Mesodermal cell (in vitro differentiated cells): ENCODE measurements around the gene ZNF280B.
"Not testable (repeated sequence)": the region's sequence is repeated elsewhere in the genome, so short reads cannot be mapped to it uniquely, and the experiment has no call there.

Experiments used
- H3K27ac ChIP-seq: 2 replicates; pipeline ENCODE4 v1.7.0; 2013; ENCODE audit warnings: mild to moderate bottlenecking, low read depth, low read length, moderate library complexity; ENCODE audit not compliant: severe bottlenecking
- H3K36me3 ChIP-seq: 2 replicates; pipeline ENCODE4 v1.7.1; 2013; ENCODE audit warnings: mild to moderate bottlenecking, low read length, moderate library complexity; ENCODE audit not compliant: control insufficient read depth, insufficient read depth
- H3K4me1 ChIP-seq: one replicate; pipeline ENCODE4 v1.7.1; 2013; ENCODE audit warnings: mild to moderate bottlenecking, low read length; ENCODE audit not compliant: insufficient read depth, control insufficient read depth, poor library complexity, severe bottlenecking
- H3K4me3 ChIP-seq: 2 replicates; pipeline ENCODE4 v1.7.0; 2013; ENCODE audit warnings: low read length, control low read depth, mild to moderate bottlenecking; ENCODE audit not compliant: insufficient read depth, poor library complexity, severe bottlenecking; ENCODE audit errors: extremely low read depth
- H3K9me3 ChIP-seq: 2 replicates; pipeline ENCODE4 v1.7.1; 2013; ENCODE audit warnings: mild to moderate bottlenecking, low read length, moderate library complexity; ENCODE audit not compliant: control insufficient read depth
- WGBS, 2 experiments: methylation state at CpG; one replicate each; pipeline ENCODE4 v1.1.5; 2013; ENCODE audit warnings: missing lambda C conversion rate in 2 of 2; ENCODE audit not compliant: insufficient coverage in 2 of 2; 5-methylcytosine and 5-hydroxymethylcytosine counted together

ZNF280B gene

DNA sequence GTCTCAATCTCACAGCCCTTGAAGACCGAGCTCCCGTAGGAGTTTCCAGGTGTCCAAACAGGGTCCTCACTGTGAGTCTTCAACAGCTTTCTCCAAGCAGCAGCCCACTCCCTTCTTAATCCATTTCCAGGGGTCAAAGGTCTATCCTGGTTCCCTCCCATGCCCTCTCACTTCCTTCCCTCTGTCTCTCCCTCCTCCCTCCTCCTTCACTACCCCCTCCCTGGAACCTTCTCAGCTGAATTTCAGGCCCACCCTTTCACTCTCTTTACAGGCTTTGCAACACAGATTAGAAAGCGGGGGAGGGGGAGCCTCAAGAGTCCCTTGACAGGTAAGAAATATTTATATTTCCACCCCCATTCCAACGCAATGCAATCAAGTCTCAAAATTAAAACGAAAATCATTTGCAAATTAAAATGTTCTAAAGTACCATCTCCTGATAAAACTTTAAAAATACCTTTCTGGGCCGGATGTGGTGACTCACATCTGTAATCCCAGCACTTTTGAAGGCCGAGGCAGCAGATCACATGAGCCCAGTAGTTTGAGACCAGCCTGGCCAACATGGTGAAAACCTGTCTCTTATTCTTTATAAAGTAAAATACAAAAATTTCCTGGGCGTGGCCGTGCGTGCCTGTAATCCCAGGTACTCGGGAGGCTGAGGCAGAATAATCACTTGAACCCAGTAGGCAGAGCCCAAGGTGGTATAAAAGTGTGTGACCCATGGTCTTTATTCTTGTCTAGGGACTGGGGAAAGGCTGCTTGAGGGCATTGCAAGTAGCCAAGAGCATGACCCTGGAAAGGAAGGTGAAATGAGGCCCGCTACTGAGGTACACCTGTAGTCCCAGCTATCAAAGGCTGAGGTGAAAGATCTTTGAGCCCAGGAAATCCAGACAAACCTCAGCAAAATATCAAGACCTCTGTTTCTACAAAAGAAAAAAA is 12.4 kb upstream of the ZNF280B start:
- Histone ChIP-seq H3K4me1 (peaks cover 9% of the 10 kb centered on the region), H3K9me3 (no peaks in the 10 kb centered on the region), H3K36me3 (no peaks in the 10 kb centered on the region), H3K27ac (no peak overlapping the region), H3K4me3 (no peak overlapping the region)
- 79 to 81% methylated on average over 11 of the region's 12 CpGs for WGBS, 2 experiments

DNA sequence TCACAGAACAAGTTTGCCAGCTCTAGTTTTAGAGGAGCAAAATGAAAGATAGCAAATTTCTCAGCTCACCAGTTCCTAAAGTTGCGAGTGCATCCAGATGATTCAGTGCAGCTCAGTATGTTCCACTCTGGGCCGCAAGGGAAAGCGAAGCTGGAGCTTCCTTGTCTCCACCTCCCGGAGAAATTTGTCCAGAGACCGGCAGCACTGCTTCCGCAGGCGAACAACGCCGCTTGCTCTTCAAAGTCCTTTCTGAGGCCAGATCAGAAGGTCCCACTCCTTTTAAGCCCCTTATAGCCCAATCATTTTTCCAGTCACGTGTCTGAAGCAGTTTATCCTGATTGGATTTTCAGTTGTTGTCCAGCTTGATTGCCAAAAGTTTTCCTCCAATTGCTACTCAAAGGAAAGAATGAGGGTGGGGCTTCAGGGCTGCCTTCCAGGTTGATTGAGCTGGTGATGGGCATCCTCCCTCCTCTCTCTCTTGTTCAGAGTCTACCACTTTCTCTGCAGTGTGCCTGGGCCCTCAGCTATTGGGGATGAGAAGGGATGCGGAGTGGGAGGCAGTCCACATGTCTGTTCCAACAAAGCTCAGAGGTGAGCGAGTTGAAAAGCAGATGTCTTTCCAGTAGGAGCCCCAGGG is 11.6 kb upstream of the ZNF280B start, which contains the start of gene ZNF280A:
Gene ZNF280A (minus strand): TSS at position 251 of the 637 bp plus-strand sequence. CDS start 4,640 bp downstream, outside the sequence.
- 77 to 87% methylated on average over 11 of the region's 12 CpGs for WGBS, 2 experiments
- H3K4me1 ChIP-seq = peaks cover 9% of the 10 kb centered on the region
- no peaks in the 10 kb centered on the region for H3K36me3 ChIP-seq
- no peaks in the 10 kb centered on the region for H3K9me3 ChIP-seq
- H3K4me3 ChIP-seq = no peak within 1 kb of the TSS
- H3K27ac ChIP-seq = no peak within 1 kb of the TSS

GRCh38 chr22:22519591-22519990 is 11.0 kb upstream of the ZNF280B start:
- WGBS, 2 experiments = 92 to 94% methylated on average over 3 to 4 of the region's 5 CpGs
- Histone ChIP-seq H3K9me3 (no peaks in the 10 kb centered on the region), H3K4me3 (no peak overlapping the region), H3K27ac (no peak overlapping the region), H3K4me1 (peaks cover 9% of the 10 kb centered on the region), H3K36me3 (no peaks in the 10 kb centered on the region)

DNA sequence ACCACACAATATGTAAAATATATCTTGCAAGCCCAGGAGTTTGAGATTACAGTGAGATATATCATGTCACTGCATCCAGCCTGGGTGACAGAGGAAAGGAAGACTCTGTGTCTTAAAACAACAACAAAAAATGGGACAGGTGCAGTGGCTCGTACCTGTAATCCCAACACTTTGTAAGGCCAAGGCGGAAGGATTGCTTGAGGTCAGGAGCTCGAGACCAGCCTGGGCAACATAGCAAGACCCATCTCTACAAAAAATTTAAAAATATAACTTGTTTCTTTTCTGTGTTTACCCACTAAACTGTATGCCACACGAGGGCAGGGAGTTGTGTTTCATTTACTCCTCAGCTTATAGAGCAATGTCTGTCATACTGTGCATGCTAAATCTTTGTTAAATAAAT is 8.4 kb upstream of the ZNF280B start:
- Histone ChIP-seq H3K36me3 (no peaks in the 10 kb centered on the region), H3K9me3 (no peaks in the 10 kb centered on the region), H3K4me1 (peaks cover 9% of the 10 kb centered on the region), H3K27ac (no peak overlapping the region), H3K4me3 (no peak overlapping the region)
- 80 to 93% methylated on average over 1 to 2 of the region's 4 CpGs for WGBS, 2 experiments

DNA sequence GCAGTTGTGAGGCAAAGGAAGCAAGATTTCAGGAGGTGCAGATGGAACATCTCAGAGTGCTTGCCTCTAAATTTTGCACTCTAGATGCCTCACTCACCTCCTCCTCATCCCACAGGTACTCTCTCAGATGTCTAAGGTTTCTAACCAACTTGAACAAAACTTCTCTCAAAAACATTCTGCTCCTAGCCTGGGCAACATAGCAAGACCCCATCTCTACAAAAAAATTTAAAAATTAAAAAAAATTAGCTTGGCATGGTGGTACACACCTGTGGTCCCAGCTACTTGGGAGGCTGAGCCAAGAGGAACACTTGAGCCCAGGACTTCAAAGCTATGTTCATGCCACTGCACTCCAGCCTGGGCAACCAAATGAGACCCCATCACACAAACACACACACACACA is 7.3 kb upstream of the ZNF280B start:
- Histone ChIP-seq H3K27ac (no peak overlapping the region), H3K9me3 (no peaks in the 10 kb centered on the region), H3K36me3 (no peaks in the 10 kb centered on the region), H3K4me3 (no peak overlapping the region), H3K4me1 (peaks cover 9% of the 10 kb centered on the region)

GRCh38 chr22:22514431-22514830 is 5.9 kb upstream of the ZNF280B start:
- not testable (repeated sequence) for H3K4me3 ChIP-seq, H3K4me1 ChIP-seq, H3K36me3 ChIP-seq, H3K9me3 ChIP-seq, H3K27ac ChIP-seq
- 72 to 81% methylated on average over 3 to 5 of the region's 8 CpGs for WGBS, 2 experiments

- Histone ChIP-seq H3K4me1 (no peaks in the 10 kb centered on the region), H3K9me3 (peaks cover 9% of the 10 kb centered on the region), H3K27ac (no peak overlapping the region), H3K36me3 (no peaks in the 10 kb centered on the region), H3K4me3 (no peak overlapping the region)
- WGBS, 2 experiments = 96 to 100% methylated on average over 2 of the region's 2 CpGs
Measured at GRCh38 chr22:22513619-22514018, 5.1 kb upstream of the ZNF280B start.

GRCh38 chr22:22512951-22513350 is 4.4 kb upstream of the ZNF280B start:
- 64 to 68% methylated on average over 2 to 3 of the region's 5 CpGs for WGBS, 2 experiments
- Histone ChIP-seq H3K9me3 (peaks cover 9% of the 10 kb centered on the region), H3K4me1 (no peaks in the 10 kb centered on the region), H3K4me3 (no peak overlapping the region), H3K36me3 (no peaks in the 10 kb centered on the region), H3K27ac (no peak overlapping the region)

DNA sequence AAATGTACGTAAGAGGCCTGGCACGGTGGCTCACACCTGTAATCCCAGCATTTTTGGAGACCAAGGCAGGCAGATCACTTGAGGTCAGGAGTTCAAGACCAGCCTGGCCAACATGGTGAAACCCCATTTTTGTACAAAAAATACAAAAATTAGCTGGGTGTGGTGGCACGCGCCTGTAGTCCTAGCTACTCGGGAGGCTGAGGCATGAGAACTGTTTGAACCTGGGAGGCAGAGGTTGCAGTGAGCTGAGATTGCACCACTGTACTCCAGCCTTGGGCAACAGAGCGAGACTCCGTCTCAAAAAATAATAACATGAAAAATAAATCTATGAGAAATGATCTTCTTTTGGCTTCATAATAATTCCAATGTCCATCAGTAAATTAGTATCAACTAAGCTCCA is 2.3 kb upstream of the ZNF280B start:
- not testable (repeated sequence) for H3K27ac ChIP-seq, H3K4me3 ChIP-seq, H3K9me3 ChIP-seq, H3K4me1 ChIP-seq
- 88 to 96% methylated on average over 3 to 5 of the region's 7 CpGs for WGBS, 2 experiments
- peaks cover 13% of the 10 kb centered on the region for H3K36me3 ChIP-seq

DNA sequence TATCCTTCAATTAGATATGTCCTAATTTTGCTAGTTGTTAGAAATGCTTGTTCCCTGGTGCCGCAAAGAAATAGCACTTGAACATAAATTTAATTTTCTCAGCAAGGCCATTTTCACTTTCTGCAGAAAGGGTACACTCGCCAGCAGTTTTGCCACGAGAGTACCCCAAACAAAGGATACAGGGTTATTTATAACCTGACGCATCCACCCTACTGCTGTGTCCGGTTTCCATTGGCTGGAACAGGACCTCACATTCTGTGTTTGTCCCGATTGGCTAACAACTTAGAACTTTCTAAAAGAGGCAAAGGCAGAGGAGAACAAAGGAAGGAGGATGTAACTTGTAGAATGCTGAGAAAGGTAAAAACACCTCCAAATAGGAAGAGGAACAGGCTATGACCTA is 1.4 kb upstream of the ZNF280B start:
- WGBS, 2 experiments = 92 to 97% methylated on average over 5 of the region's 6 CpGs
- H3K36me3 ChIP-seq = peaks cover 16% of the 10 kb centered on the region

DNA sequence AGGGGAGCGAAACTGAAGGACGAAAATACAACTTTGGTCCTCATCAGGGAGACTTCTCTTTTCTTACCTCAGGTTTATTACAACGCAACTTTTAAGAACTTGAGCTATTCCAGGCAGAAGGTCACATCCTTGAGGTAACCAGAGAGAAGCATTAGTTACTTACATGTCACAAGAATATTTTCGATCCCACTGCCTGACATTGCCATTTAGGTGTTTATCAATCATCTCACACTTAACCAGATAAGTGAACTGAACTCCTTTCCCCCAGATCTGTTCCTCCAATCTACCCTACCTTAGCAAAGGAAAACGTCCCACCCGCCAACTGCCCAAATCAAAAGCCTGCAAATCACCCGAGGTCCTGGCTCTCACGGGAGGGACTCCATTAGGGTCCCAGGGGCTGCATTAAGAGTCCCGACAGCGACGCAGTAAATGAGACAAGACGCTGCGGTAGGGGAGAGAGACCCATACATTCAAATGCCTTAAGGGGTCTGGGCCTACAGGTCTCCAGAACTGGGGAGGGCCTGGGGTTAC is 734 bp downstream of the ZNF280B start:
- 22 to 27% methylated on average over 9 to 12 of the region's 13 CpGs for WGBS, 2 experiments
- H3K9me3 ChIP-seq = peaks cover 9% of the 10 kb centered on the region
- peak overlapping the region; percentile 83 for H3K4me3 ChIP-seq
- peaks cover 4% of the 10 kb centered on the region for H3K4me1 ChIP-seq
- peaks cover 37% of the 10 kb centered on the region for H3K36me3 ChIP-seq
- no peak overlapping the region for H3K27ac ChIP-seq

More for the DNA sequence above, 1.4 kb upstream of the ZNF280B start:
- H3K27ac ChIP-seq, H3K4me3 ChIP-seq, H3K4me1 ChIP-seq, H3K9me3 ChIP-seq: not testable (repeated sequence)
